ENCODE data around the gene LRP5.

Gene LRP5

DNA sequence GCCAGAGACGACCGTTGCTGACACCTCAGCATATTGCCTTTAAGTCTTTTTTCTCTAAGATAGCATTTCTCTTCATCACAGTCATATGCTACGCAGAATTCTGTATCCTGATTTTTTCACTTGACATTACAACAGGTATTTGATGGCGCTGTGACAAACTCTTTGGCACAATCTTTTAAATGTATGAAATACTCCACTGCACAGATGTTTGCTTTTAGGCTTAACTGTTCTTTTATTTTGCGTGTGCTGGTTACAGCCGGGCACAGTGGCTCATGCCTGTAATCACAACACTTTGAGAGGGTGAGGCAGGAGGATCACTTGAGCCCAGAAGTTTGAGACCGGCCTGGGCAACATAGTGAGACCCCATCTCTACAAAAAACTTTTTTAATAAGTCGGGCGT, 96.1 kb downstream of the LRP5 start:
- TF ChIP-seq, protein P1, sequence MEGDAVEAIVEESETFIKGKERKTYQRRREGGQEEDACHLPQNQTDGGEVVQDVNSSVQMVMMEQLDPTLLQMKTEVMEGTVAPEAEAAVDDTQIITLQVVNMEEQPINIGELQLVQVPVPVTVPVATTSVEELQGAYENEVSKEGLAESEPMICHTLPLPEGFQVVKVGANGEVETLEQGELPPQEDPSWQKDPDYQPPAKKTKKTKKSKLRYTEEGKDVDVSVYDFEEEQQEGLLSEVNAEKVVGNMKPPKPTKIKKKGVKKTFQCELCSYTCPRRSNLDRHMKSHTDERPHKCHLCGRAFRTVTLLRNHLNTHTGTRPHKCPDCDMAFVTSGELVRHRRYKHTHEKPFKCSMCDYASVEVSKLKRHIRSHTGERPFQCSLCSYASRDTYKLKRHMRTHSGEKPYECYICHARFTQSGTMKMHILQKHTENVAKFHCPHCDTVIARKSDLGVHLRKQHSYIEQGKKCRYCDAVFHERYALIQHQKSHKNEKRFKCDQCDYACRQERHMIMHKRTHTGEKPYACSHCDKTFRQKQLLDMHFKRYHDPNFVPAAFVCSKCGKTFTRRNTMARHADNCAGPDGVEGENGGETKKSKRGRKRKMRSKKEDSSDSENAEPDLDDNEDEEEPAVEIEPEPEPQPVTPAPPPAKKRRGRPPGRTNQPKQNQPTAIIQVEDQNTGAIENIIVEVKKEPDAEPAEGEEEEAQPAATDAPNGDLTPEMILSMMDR (IDR thresholded peaks at IDR 0.05; ENCODE audit: insufficient read depth, low read depth, low read length, missing control alignments): no peak
- no peak for DNase-seq (ENCODE audit: low read depth)
- no peak overlapping the region for H3K4me3 ChIP-seq (ENCODE audit: low read depth, low read length)

DNA sequence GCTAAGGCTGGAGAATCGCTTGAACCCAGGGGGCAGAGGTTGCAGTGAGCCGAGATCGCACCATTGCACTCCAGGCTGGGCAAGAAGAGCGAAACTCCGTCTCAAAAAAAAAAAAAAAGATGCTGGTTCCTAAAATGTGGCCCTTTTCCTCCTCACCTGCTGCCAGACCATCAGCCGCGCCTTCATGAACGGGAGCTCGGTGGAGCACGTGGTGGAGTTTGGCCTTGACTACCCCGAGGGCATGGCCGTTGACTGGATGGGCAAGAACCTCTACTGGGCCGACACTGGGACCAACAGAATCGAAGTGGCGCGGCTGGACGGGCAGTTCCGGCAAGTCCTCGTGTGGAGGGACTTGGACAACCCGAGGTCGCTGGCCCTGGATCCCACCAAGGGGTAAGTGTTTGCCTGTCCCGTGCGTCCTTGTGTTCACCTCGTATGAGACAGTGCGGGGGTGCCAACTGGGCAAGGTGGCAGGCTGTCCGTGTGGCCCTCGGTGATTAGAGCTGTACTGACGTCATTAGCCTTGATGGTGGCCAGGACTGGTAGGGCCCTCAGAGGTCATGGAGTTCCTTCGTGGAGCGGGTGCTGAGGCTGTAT, 97.5 kb downstream of the LRP5 start:
- TF ChIP-seq, protein P1 (IDR thresholded peaks at IDR 0.05; ENCODE audit: insufficient read depth, low read depth, low read length, missing control alignments): no peak
- H3K4me3 ChIP-seq (ENCODE audit: low read depth, low read length): no peak overlapping the region
- DNase-seq (ENCODE audit: low read depth): no peak

DNA sequence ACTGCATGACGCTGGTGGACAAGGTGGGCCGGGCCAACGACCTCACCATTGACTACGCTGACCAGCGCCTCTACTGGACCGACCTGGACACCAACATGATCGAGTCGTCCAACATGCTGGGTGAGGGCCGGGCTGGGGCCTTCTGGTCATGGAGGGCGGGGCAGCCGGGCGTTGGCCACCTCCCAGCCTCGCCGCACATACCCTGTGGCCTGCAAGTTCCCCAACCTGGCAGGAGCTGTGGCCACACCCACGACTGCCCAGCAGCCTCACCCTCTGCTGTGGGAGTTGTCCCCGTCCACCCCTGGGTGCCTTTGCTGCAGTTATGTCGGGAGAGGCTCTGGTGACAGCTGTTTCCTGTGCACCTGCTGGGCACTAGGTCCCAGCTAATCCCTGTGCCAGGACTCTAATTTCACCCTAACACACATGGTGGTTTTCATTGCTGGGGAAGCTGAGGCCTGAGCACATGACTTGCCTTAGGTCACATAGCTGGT, 99.2 kb downstream of the LRP5 start:
- TF ChIP-seq, protein P1 (IDR thresholded peaks at IDR 0.05; ENCODE audit: insufficient read depth, low read depth, low read length, missing control alignments): no peak
- H3K4me3 ChIP-seq (ENCODE audit: low read depth, low read length): no peak overlapping the region
- DNase-seq (ENCODE audit: low read depth): no peak

DNA sequence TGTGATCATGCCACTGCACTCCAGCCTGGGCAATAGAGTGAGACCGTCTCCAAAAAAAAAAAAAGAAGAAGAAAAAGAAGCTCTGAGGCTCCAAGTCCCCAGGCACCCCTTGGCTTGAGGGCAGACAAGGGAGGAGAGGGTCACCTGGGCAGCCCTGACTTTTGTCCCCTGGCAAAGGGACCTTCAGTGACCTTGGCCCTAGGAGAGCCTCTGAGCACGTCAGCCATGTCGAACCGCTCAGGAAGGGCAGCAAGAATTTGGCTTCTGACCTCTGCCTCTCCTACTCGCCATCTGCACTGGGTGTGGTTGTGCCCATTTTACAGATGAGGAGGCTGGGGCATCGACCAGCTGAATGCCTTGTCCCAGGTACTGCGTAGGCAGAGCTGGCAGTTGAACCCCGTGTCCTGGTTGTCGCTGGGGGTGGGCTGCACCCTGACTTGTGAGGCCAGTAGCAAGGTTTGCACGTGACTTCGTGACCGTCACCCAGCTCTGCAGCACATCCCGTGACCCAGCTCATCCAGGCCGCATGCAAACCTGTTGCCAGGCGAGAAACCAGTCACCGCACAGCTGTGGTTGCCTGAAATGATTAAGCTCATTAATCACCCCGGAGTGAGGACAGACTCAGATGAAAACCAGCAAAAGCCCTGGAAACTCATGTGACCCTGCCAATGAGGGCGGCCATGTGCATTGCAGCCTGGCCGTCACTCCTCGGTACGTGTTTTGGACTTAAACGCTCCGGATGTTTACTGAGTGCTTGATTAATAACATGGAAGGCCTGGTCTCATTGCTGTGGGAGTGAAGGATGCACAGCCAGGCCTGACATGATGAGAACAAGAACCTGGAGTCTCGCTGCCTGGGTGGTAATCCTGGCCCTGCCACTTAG, 100.4 kb downstream of the LRP5 start:
- peak; percentile 93 for DNase-seq (ENCODE audit: low read depth)
- no peak overlapping the region for H3K4me3 ChIP-seq (ENCODE audit: low read depth, low read length)
- TF ChIP-seq, protein P1 (IDR thresholded peaks at IDR 0.05; ENCODE audit: insufficient read depth, low read depth, low read length, missing control alignments): no peak

DNA sequence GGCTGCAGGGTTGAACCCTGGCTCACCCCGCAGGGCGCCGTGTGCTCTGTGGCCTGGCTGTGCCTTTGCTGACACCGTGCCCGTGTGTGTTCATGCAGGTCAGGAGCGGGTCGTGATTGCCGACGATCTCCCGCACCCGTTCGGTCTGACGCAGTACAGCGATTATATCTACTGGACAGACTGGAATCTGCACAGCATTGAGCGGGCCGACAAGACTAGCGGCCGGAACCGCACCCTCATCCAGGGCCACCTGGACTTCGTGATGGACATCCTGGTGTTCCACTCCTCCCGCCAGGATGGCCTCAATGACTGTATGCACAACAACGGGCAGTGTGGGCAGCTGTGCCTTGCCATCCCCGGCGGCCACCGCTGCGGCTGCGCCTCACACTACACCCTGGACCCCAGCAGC, 101.2 kb downstream of the LRP5 start:
- DNase-seq (ENCODE audit: low read depth): no peak
- TF ChIP-seq, protein P1 (IDR thresholded peaks at IDR 0.05; ENCODE audit: insufficient read depth, low read depth, low read length, missing control alignments): no peak
- no peak overlapping the region for H3K4me3 ChIP-seq (ENCODE audit: low read depth, low read length)

DNA sequence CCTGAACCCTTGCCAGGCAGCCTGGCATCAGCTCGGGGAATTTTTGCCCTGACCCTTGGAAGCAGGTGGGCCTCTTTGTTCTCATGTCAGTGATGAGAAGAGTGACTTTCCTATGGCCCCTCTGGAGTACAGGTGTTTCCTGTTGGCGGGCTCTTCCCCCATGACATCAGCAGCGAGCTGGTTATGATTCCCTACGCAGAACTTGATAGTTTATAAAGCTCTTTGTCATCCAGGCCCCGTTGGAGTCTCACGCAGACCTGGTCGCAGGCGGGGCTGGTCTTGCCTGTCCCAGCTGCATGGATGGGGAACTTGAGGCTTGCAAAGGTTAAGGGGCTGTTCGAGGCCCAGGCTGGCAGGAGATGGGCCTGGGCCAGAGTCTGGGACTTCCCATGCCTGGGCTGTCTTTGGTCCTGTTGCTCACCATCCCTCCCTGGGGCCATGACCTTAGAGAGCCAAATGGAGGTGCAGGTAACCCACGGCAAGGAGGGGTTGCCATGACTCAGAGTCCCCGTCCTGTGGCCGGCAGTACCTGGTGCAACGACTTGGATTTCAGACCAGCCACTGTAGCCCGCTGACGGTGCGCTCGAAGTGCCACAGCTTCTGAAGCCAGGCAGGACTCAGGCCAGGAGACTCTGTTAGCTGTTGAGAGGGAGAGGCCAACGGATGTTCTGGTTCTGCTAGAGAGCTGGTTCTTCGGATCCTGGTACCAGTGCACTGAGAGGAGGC, 102.3 kb downstream of the LRP5 start:
- TF ChIP-seq, protein P1 (IDR thresholded peaks at IDR 0.05; ENCODE audit: insufficient read depth, low read depth, low read length, missing control alignments): no peak
- no peak overlapping the region for H3K4me3 ChIP-seq (ENCODE audit: low read depth, low read length)
- peak; percentile 21 for DNase-seq (ENCODE audit: low read depth)
